HG03159 (cell line): ENCODE results near the gene HYAL4.
"Not testable (repeated sequence)": the region's sequence is repeated elsewhere in the genome, so short reads cannot be mapped to it uniquely, and the experiment has no call there.

Experiments used
- ATAC-seq: cut with Tn5 transposase; IDR thresholded peaks from one replicate; pipeline ENCODE4 v1.9.1; 2021; ENCODE audit warnings: mild to moderate bottlenecking, moderate library complexity; ENCODE audit not compliant: unreplicated experiment

Gene HYAL4

GRCh38 chr7:123894753-123895152, 49.8 kb downstream of the HYAL4 start:
- not testable (repeated sequence) for ATAC-seq

GRCh38 chr7:123901101-123901500, 56.1 kb downstream of the HYAL4 start:
- no peak for ATAC-seq

GRCh38 chr7:123905714-123906113, 60.7 kb downstream of the HYAL4 start:
- no peak for ATAC-seq

GRCh38 chr7:123916240-123916724, 71.3 kb downstream of the HYAL4 start:
- ATAC-seq, result peak; percentile 61

- no peak for ATAC-seq
These were observed 72.9 kb downstream of the HYAL4 start for GRCh38 chr7:123917878-123918277.

GRCh38 chr7:123918309-123918708, 73.3 kb downstream of the HYAL4 start:
- ATAC-seq, result no peak

GRCh38 chr7:123923599-123923998, 78.6 kb downstream of the HYAL4 start:
- ATAC-seq, result no peak

- no peak for ATAC-seq
These were observed 80.0 kb downstream of the HYAL4 start, which contains the start of gene SPAM1 for GRCh38 chr7:123924941-123925340. Gene SPAM1 (plus strand): TSS chr7:123925241. CDS start chr7:123953571, 28,330 bp downstream.
